ENCODE results near the gene FSHR.

The FSHR gene

DNA sequence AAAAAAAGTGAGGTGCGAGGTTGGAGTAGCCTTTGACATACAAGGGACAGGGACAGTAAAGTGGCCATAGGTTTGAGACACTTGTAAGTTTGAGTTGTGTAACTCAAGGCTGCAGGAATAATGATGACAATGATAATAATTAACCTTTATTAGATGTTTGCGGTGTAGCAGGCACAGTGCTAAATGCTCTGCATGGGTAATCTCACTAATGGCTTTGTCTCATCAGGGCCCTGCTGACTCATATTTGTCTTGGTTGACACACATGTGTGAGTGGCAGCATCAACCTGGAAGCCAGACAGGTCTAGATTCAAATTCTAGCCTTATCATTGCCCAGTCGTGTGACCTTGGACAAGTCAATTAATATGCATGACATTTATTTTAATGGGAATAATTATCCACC lies 126.2 kb downstream of the FSHR start:
- no peak for DNase-seq

- DNase-seq: no peak
Observed at GRCh38 chr2:49026706-49027105, 127.6 kb downstream of the FSHR start.

DNA sequence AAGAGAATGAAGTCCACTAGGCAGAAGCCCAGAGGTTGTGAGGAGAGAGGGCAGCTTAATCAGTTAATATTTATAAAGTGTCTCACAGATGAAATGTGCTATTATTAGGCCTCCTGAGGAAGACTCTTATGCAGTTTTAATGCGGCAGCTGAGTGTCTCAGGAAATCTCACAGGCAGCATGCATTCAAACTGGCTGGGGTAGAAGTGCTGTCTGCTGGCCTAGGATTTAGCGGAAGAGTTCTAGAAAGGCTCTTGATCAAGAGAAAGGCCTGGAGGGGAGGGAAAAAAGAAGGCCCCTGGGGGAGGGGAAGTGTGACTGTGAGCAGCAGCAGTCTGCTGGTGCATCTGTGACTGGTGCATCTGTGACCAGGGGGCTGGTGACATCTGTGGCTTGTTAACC lies 133.0 kb downstream of the FSHR start:
- DNase-seq: no peak

- DNase-seq: no peak
Observed at GRCh38 chr2:49005261-49005660, 149.1 kb downstream of the FSHR start.

DNA sequence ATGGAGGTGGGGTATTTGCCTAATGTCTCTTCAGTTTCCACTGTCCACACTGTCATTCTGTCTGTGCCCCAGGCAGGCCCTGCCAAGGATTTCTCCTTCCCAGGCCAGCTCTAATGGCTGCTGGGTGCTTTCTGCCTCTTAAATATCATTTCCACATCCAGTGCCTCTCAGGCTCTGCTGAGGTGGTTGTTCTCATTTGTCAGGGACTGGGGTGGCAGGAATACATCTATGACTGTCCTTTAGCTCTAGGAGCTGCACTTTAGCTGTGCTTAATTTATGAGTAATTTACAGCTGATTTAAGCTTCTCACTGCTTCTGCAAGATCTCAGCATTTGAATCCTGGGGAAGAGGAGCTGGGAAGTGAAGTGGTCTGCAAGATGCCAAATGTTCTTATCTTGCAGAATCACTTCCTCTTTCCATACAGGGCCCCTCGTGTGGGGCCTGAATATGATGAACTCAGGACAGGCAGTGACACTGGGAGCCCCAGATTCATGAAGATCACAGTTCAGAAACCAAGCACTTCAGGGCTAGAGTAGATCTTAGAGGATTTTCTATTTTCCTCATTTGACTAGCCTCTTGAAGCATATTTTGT lies 150.2 kb downstream of the FSHR start:
- DNase-seq: no peak

GRCh38 chr2:49003201-49003600 lies 151.1 kb downstream of the FSHR start:
- no peak for DNase-seq

- DNase-seq: no peak
Observed at GRCh38 chr2:49002750-49003149, 151.6 kb downstream of the FSHR start.

DNA sequence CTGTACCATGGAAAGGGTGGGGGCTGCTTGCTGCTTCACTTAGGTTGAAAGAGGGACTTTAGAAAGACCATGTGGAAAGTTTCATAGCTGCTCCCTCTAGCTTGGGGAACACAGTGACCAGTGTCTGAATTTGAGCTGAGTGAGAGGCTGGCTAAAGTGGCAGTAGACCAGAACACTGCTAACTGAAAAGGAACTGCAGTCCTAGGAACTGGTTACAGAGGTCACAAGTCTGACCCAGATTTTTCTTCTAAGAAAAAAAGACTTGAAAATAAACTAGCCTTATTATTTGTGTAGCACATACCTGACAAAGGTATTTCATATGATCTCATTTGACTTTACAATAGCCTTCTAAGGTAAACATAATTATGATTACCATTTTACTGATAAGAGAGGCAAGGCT lies 153.6 kb downstream of the FSHR start:
- no peak for DNase-seq

DNA sequence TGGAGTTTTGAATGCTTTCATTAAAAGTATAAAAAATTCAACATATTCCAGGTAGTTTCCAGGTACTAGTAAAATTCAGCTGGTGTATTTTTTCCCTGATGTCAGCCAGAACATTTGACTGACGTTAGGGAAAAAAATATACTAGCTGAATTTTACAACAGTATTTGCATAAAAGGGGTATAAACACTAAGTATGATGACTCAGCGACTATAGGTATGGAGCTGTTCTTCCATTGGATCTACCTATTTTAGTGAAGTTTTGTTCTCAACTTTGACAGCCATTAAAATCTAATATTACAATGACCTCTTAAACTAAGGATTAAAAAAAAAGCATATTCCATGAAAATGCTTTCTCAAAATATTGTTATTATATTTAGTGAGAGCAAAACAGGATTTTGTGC lies 155.9 kb downstream of the FSHR start:
- DNase-seq: no peak

GRCh38 chr2:48993576-48993975 lies 160.7 kb downstream of the FSHR start:
- DNase-seq: no peak

DNA sequence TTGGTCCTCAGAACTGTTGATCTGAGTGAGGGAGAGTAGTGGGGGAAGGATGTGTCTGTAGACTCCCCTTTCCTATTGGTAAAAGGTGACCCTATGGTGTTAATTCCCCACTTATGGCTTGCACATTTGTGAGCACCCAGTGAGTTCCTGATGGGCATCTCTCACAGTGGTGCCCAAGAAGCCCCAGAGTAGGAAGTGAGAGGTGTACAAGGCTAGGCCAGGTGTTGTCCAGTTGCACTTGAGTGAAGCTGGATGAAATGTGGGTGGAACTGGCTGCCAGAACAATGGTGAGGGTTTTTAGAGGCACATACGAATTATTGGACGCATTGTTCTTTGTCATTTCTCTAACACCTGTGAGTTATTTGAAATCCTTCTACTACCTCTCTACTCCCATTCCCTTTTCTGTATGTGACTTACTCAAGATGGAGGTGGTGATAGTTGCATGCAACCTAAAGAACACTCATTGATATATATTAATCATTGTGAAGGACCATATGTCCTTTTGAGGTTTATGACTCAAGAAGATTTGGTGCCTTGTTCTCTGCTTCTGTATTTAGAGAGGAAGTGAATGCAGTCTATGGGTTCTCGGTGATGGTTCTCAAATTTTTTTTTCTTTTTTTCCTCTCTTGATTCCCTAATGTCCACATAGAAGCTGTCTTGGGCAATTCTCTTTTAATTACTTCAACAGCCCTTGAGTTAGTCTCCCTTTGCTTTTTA lies 162.7 kb downstream of the FSHR start:
- DNase-seq: no peak

DNA sequence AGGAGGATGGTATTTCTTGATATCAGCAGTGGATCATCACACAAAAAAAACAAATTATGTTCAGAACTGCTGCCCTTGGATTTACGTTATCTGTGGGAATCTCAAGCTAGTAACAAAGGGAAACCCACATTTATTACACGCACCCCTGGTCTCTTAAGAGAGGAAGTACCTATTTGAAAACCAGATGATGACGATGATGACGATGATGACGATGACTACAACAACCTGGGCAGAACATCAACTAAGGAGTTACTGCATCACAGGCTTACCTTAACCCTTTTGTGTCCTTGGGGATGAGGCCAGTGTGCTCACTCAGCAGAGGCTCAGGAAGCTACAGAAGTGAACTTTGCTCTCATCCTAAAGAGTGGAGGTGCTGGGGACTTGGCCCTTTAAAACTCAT lies 169.4 kb downstream of the FSHR start:
- no peak for DNase-seq

GRCh38 chr2:48983551-48983950 lies 170.8 kb downstream of the FSHR start:
- no peak for DNase-seq

DNA sequence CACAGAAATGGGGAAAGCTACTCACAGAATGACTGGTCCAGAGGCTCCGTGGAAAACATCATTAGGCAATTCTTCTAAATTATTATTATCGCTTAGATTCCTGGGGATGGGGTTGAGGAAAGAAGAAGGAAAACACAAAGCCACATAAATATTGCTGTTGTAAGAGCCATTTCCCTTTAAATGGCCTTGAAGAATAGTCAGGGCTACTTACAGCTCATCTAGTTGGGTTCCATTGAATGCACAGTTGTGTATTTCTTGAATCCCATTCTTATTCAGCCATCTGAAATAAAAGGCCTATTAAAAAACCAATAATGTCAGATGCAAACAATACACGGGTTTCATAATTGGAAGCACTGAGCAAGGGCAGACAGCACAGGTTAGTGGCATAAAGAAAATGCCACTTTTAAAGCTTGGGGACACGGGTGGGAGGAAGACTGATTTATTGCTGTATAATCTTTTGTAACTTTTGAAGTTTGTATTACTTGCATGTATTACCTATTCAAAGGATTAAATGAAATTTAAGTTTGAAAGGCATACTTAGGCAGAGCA lies 171.4 kb downstream of the FSHR start:
- DNase-seq: no peak

GRCh38 chr2:48980846-48981245 lies 173.5 kb downstream of the FSHR start:
- DNase-seq: no peak

DNA sequence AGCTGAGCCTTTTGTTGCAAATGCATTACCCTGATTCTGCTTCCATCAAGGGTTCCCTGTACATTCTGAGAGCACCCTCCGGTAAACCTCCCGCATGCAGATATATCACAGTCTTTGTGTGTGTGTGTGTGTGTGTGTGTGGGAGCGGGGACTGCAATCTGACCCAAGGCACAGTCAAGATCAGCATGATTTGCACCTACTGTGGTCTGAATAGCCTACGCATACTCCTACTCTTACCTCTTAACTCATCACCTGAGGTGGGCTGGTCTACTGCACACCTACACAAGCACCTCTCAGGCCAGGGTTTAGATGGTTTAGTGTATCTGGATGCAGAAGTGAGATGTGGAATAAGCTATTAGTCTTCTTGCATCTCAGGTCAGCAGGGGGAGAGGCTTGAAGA lies 174.6 kb downstream of the FSHR start:
- no peak for DNase-seq

GRCh38 chr2:48978131-48978530 lies 176.2 kb downstream of the FSHR start:
- DNase-seq: no peak

DNA sequence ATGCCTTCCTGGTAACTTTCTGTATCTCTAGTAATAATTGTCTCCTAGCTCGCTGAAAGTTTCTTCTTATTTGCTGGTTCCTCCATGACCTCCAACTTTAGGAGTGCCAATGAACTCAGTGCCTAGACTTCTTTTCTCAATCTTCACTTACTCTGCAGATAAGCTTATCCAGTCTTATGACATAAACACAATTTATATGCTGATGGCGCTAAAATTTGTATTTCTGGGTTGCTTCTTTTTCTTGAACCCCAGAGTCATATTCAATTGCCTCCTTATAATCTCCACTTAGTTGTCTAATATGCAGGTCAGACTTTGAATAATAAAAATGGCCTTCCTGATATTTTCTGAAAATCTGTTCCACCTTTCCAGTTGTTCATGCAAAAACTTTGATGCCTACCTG lies 182.5 kb downstream of the FSHR start:
- DNase-seq: no peak

- no peak for DNase-seq
Observed at GRCh38 chr2:48968011-48968410, 186.3 kb downstream of the FSHR start.

DNA sequence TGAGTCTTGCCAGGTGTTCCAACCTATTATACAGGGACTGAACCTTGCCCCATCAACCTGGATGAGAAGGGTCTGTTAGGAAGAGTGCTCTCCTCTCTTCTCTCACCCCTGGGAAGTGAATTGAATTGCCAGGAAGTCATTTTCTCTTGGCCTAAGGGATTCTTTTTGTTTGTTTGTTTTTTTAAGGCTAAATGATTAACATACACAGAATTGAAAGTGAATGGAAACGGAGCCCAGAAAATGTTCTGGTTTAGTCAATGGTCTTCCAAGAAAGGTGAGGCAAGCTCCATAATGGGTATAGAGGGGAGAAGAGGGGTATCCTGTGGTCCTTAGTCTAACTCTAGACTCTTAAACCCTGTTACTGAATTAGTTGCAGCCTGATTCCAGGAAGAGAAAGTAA lies 189.1 kb downstream of the FSHR start:
- no peak for DNase-seq

- DNase-seq: no peak
Observed at GRCh38 chr2:48961009-48961408, 193.3 kb downstream of the FSHR start.

DNA sequence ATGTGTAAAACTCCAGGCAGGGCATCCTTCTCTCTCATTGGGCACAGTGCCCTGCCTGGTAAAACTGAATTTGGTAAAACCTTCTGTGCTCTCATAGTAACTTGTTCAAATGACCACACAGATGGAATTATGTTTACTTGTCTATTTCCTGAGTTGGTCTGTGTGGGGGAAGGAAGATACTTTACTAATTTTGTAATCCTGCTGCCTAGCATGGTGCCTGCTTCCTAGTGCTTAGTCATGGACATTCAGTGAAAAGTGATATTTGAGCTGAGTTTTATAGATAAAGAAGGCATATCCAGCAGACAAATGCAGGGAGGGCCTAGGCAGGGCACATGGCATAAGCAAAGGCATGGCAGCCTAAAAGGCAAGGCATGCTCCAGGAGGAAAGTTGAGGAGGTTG lies 199.4 kb downstream of the FSHR start:
- DNase-seq: no peak

- DNase-seq: no peak
Observed at GRCh38 chr2:48954311-48954710, 200.0 kb downstream of the FSHR start.

DNA sequence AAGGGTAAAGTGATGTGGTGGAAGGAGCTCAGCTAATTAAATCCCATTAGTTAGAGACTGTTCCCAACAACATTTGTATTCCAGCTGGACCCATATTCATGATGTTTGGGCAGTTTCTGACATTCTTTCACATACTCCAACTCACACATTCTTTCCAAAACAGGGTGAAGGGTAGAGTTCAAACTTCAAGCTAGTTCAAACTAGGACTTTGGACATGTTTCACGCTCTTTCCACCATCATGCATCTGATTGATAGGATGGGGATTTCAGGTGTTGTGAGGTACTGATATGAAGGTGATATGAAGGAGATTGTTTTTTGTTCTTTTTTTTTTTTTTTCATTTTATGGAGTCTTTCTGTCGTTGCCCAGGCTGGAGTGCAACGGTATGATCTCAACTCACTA lies 201.7 kb downstream of the FSHR start:
- no peak for DNase-seq

DNA sequence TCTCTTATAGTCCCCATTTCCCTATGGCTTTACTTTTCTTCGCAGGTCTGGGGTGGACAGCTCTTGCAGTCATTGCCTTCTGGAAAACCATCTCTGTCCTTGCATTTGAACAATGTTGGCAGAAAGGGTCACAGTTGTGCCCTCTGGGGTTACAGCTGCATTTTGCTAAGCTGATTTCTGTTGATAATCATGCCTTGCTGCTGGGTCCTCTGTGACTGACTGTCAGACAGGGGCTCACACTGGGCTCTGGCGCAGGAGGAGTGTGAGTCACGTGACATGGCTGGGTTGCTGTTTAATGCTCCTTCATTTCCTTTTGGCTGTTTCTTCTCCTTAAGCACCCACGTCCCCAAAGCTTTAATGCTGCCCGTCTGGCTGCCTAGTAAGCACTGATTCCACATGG lies 202.2 kb downstream of the FSHR start:
- DNase-seq: no peak

Measured in EL (cell line).